GM18498 (cell line): ENCODE data around the gene PAX8.
"Not testable (repeated sequence)": the region's sequence is repeated elsewhere in the genome, so short reads cannot be mapped to it uniquely, and the experiment has no call there.

ENCODE experiments used
- ATAC-seq: cut with Tn5 transposase; IDR thresholded peaks from one replicate; pipeline ENCODE4 v1.9.1; 2021; ENCODE audit warnings: mild to moderate bottlenecking, moderate library complexity; ENCODE audit not compliant: unreplicated experiment

The PAX8 gene

DNA sequence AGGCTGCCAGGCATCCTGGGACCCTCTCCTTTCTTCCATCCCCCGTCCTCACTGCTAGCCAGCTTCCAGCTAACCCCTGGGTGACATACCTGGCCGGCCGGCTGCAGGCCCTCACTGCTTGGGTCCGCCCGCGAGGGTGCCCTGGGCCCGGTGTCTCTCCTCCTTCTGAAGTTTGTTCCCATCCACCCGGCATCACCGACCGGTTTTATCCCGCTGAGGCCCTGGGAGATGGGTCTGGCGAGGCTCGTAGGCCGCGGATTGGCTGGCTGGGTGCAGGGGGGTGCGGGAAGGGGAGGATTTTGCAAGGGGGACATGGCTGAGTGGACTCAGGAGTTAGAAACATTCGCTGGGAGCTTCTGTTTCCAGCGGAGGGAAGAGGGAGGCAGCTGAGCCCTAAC is at the start of gene PAX8:
PAX8 (minus strand) TSS at position 180 of the 398 bp plus-strand sequence. CDS start 527 bp downstream, outside the sequence.
- ATAC-seq, result no peak

DNA sequence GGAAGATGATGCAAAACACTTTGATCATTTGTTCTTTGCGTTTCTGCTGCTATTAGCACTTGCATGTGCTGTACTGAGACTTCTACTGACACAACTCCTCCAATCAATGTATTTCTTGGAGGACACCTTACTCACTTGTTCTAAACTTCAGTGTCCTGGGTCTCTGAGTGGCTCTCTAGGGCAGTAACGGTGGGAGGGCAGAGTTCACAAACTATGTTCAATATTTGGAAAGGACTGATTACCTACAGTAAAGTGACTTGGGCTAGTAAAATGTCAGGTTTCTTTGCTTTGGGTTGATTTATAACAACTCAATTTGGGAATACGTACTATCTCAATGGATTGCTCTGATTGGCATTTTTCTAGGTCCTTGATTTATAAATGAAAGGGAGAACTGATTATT is 49.3 kb upstream of the PAX8 start:
- ATAC-seq, result no peak

DNA sequence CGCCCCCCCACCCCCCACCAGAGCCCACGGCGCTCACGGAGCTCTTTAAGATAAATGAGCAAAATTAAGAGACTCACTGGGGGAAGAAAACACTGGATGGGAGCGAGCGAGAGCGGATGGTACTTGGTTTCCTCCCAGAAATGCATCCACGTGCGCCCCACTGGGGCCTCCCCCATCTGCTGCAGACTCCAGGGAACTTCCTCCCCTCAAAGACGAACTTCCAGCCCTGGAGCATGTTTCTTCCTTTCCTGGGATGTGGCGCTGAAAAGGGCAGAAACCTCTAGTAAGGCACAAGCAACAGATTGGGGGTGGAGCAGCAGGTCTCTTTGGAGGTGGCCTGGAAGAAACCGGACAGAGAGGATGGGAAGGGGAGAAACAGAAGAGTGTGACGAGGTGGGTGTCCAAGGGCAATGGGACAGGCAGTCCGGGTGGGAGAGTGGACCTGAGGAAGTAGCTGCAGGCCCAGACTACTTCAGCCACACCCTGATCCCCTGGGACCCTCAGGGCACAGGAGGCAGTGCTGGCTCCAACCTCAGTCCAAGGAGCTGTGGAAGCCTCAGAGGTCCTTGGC is 46.5 kb upstream of the PAX8 start:
- not testable (repeated sequence) for ATAC-seq

DNA sequence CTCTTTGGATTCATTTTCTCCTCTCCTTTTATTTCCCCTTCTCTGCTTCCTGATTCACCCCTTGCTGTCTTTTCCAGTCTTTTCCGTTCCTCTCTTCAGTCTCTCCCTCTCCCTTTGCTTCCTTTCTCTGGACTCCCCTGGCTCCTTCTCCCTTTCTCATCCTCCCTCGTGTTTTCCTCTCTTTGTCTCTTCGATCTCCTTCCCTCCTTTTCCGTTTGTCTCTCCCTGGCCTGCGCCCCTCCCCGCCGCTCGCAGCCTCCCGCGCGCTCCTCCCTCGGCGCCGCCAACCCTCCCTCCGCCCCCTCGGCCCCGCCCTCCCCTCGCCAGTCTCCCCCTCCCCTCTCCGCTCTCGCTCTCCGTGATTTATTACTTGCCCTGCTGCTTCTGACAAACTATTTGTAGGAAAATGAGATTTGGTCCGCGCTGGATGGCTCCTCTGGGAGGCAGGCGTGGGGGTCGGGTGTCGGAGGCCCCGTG is 46.0 kb upstream of the PAX8 start:
- no peak for ATAC-seq

DNA sequence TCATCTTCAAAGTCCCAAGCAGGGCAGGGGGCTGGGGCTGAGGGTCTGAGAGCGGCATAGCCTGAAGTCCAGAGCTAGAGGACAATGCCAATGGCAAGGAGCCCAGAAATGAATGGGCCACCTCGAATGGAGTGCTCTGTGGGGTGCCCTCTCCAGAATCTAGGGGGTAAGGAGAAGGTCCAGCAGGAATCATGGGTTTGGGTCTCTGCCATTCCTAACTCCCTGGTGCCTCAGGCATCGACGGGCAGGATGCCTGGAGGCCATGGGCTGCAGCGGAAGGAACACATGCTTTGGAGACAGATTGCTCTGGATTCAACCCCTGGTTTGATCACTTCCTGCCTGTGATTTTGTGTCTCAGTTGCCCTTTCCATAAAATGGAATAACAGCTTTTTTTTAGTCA is 44.4 kb upstream of the PAX8 start:
- not testable (repeated sequence) for ATAC-seq

DNA sequence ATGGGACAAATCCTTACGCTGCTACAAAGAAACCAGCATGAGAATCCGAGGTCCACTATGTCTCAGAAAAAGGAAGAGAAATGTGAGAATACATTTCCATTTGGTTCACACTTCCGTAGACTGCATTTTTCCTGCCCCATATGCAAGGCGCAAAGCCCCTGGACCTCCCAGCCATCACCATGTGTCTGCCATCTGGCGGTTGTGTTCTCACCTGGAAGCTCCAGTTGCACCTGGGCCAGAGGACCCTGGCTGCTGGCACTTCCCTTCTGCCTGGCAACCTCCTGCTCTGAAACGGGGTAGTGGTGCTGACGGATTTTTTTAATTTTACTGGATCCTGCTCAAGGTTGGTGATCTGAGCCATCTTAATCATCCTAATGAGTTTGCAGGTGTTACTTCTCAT is 41.4 kb upstream of the PAX8 start:
- not testable (repeated sequence) for ATAC-seq

DNA sequence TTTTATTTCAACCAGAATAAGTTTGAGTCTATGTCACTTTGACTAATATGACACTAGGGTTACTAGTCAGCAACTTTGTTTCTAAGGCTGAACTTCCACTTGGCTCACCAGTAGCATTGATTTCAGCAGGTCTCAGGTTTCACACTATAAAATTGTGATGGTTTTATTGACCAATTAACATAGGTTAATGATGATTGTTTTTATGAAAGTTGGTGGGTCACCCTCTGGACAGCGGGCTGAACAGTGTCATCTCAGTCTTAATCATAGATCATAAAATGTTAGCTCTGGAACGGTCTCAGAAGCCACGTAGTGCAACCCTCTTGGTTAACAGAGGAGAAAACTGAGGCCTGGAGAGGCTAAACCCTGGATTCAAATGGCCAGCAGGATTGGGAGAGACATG is 40.2 kb upstream of the PAX8 start:
- not testable (repeated sequence) for ATAC-seq

DNA sequence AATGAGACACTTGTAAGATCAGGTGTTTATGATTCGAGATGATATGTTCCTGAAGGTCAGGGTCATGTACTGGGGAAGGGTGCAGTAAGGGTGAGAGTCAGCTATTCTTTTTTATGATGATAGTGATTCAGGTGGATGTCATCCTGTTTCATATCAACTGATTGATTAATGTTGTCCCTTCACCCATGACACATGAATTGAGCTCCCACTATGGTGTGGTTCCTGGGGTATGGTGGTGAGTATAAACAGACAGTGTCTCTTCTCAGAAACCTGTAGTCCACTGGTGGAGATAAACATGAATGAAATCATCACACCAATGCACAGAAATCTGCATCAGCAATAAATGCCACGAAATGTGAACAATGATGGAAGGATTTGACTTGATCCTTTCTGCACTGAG is 37.4 kb upstream of the PAX8 start:
- no peak for ATAC-seq

DNA sequence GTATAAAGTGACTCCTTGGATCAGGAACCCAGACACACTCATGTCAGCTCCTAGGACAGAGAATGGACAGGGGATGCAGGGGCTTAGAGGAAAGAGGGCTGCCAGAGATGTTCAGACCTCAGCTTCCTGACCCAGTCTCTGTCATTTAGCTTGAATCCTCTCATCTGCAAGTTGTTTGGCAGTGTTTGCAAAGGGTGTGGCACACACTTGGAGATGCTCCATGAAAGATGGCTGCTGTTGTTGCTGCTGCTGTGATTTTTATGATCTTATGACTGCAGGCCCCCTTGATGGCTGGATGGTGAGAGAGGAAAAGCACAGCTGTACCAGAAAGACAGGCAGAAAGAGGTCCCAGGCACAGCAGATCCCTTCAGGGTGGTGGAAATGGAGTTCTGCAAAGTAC is 35.9 kb upstream of the PAX8 start:
- not testable (repeated sequence) for ATAC-seq

DNA sequence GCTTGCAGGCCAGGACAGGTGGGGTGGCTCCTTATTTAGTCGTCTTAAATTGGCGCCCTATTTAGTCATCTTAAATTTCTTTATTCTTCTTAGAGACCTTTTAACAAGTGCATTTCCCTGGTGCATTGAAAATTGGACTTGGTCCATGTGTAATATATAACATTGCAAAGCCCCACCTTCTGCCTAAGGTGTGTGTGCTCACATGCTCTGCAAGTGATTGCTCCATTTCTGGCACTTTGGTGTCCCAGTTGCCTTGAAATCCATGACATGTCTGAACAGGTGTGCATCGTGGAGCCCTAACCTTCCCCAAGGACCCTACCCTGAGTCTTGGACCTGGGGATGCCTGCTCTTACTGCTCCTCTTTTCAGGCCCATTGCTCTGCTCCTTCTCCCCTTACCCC is 35.5 kb upstream of the PAX8 start:
- not testable (repeated sequence) for ATAC-seq

DNA sequence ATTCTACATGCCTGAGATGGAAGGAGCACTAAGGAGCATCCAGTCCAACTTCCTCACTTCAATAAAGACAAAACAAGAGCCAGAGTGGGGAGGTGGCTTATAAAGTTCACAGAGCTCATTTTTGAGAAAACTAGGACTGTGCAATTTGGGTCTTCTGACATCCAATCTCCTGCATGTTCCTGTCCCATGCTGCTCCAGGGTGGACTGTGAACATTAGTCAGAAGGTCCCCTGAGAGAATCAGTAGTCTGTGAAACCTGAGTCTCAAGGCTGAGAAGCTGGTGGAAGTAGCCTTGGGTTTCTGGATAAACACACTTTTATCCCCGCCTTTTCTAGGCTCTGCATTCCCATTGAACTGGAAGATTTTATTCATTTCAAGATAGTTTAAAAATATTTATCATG is 33.1 kb upstream of the PAX8 start:
- not testable (repeated sequence) for ATAC-seq

DNA sequence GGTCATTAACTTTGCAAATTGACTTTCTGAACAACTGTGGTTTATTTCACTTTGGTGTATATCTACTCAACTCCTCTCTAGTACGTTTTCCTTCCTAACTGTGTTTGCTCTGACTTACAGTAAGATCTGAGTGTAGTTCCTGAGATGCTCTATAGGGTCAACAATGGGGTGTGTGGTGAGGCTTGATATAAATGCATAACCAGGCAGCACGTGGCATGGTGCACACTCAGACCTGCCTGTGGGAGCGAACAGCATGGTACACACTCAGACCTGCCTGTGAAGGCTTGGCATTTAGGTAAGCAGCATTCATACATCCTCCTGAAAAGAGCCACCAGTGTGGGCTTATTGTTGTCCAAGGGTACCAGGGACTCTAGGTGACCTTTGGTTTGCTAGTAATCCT is 32.5 kb upstream of the PAX8 start:
- ATAC-seq, result not testable (repeated sequence)

DNA sequence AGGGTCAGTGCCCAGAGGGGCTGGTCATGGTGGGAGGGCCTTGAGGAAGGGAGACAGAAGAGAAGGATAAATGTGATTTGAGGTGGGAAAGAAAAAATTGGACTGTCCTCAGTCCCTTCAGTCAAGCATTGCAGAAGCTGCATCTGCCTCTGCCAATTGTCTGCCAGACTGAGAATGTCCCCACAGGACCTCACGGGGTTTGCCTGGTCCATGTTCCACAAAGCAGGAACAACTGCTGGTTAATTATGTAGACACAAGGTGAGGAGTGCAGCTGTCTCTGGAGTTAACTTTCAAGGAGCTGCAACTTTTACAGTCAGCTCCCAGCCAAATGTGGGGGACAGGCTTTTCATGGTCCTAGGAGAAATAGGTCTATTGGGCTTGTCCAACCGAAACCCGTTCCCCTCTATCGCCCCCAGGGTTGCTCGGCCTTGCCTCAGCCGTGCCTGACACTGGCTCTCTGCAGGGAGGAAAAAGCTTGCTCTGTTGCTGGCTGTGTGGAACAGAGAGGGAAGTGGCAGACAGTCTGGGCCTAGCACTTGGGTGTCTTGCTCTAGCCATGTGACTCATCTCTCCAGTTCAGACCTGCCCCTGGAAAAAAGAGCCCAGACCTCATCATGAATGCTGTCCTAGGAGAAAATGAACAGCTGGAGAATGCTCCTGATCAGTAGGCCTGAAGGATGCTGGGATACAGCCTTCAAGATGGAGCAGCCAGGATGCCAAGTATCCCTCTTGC is 31.1 kb upstream of the PAX8 start:
- ATAC-seq, result no peak

DNA sequence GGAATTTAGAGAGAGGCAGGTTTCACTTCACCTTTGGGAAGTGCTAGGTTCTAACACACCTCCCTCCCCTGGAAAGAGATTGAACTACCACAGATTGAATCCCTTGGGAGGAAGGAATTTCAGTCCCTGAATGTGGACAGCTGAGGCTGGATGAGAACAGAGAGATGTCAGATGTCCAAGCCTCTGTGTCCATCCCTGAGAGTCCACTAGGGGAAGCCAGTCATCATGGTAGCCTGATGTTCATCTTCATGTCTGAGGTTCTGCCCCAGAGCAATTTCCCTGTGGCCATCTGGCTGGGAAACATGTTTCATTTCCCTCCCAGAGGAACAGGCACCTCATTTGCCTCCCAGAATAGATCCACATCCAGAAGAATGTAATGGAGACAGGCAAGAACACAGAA is 30.1 kb upstream of the PAX8 start:
- ATAC-seq, result not testable (repeated sequence)

DNA sequence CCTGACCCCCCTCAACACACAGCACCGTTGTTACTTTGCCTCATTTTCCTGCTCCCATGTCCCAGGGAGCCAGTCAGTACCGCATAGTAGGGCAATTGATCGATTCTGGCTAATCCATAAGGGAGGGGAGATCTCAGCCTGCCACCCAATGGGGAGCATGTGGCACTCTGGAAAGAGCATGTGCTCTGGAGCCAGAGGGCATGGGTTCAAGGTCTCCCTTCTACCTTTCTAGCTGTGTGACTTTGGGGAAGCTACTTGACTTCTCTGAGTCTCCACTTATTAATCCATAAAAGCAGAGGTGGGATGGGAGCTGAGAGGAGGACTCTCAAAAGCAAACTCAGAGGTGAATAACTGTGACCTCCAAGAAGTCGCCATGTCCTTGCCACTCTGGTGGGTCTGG is 27.5 kb upstream of the PAX8 start:
- not testable (repeated sequence) for ATAC-seq

DNA sequence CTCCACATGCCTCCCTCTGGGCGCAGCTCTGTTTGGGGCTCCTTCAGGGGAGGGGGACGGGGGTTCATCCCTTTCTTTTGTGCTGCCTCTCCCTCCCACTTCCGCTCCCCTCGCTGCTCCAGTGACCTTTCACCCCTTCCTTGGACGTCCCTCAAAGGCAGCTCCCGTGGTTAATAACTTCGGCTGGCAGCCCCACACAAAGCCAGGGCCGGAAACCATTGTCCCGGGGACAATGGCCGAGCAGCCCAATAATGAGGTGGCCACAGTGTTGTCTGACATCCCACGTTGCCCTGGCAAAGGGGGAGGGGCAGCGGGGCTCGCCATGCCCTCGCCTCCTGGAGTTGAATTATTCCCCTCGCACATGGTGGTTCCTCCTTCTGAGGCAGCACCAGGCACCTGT is 27.0 kb upstream of the PAX8 start:
- not testable (repeated sequence) for ATAC-seq

DNA sequence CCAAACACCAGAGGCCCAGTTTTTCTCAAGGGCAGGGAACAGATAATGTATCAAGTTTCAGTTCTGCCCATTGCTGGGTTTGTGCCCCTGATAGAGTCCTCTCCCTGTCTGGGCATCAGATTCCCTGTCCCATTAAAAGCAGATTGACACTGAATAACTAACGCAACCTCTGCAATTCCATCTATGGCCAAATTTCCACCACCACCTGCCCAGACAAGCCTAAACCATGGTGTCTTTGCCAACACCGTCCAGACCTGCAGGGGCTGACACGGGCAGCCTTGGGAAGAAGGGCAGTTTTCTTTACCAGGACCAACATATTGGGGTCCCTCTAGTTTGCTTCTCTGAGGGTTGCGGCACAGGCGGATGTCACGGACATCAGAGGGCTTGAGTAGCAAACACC is 26.4 kb upstream of the PAX8 start:
- ATAC-seq, result no peak

DNA sequence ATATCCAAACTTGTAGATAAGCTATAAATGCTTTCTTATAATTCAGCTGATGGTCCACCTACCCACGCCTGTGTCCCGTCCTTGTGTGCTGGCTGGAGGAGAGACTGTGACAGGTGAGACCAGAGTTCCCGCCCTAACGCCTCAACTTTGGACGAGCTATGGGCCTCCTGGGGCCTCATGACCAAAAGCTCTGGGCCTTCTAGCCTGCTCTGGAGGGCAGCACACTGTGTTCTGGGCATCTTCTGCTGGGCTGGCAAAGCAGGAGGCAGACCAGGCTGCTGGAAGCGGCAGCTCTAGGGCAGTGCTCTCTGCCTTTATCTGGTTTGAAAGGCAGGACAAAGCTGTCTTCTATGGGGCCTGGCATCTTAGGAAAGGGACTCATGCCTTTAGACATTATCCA is 26.0 kb upstream of the PAX8 start:
- ATAC-seq, result no peak

DNA sequence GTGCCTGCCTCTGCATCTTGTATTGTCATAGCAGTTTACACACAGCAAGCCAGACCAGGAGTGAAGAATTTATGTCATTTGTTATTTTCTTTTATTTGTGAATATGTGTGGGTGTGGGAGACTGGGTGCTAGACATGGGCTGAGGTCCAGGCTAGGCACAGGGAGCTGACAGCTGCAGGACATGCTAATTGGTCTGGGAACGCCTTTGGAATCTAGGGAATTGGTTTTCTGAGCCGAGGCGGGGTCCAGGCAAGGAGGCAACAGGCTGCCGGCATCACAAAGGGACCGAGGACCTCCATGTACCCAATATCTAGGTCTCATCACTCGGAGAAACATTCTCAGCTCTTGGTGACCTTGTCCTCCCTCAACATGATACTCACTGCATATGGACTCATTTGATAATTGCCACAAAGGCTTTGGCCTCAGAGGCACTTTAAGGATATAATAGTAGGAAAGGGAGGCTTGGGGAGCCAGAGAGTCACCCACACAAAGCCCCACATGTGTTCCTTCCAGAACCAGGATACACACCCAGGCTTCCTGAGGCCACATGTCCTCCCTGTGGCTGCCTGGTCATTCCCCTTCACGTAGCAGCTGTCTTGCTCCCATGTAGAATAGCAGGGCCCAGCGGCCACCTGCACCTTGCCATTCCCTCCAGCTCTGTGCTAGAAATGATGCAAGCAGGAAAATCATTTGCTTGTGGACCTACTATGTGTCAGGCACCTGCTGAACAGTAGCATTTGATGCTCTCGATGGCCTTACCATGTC is 23.7 kb upstream of the PAX8 start:
- not testable (repeated sequence) for ATAC-seq

DNA sequence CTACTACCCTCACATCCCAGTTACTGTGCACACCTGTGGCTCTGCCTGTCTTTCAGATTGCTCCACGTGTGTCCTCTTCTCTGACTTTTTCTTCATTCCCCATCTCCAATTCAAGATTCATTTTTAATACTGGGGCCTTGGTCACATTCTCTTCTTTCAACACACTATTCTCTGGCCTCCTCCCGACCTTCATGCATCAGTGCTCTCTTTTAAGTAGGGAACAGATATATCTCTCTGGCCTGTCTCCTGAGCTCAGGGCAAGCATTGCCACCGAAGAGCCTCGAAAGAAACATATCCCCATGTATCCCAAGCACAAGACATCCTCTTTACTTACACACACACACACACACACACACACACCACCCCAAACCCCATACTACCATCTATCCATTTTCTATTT is 21.6 kb upstream of the PAX8 start:
- ATAC-seq, result no peak

DNA sequence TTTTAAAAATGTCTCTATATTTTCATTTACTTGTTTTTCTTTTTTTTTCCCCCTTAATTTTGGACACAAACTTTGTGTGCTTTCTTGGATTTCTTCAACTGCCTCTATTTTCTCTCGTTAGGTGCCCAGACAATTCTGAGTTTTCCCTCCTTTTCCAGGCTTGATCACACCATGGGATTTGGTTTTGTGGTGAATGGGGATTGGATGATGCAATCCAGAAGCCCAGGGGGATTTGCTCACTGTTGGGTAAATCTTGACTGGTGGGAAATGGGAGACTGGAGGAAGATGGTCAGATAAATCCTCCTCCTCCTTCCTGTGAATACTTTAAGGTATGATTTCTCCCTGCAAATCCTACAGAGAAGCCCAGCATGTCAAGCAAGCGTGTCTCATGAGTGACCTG is 19.5 kb upstream of the PAX8 start:
- no peak for ATAC-seq

DNA sequence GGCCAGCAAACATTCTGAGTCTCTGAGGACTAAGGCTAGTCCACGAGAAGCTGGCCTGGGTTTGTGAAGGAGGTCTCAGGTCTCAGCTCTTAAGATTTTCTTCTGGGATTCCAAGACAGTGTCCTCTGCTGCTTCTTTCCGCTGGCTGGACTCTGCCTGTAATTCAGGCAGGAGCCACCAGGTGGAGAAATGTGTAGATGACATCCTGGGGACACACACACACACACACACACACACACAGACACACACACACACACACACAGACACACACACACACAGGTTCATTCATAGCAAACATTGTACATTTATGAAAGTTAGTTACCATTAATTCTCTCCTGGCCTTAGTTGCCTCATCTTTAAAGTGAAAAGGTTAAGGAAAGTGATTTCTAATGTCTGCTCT is 18.9 kb upstream of the PAX8 start:
- ATAC-seq, result not testable (repeated sequence)
